Placental epithelial cell (primary cell): Measurements from ENCODE around the gene ODF2. TPM values are rescaled to one million over a fixed set of nuclear protein-coding genes. Genes with fewer than 3 reads are reported as not detected.

ENCODE experiments used
- small RNA-seq: library from RNA; depleted of rRNA; stranded (forward); fragments of <200 nt; gene quantifications from one replicate; pipeline ENCODE3, GENCODE V24; 2012
- total RNA-seq: library from RNA; depleted of rRNA; stranded (reverse); fragments of >200 nt; gene quantifications from 2 replicates; pipeline ENCODE4 v1.2.3, GENCODE V29; 2012

Gene ODF2
- 27.7 and 41.2 TPM in 2 replicates for total RNA-seq

GRCh38 chr9:128455849-128456612 is at the start of gene ODF2:
Gene ODF2 (plus strand): TSS chr9:128456006. CDS start chr9:128456092, 86 bp downstream.

GRCh38 chr9:128420651-128421481 is 34.9 kb upstream of the ODF2 start, which contains the start of gene CERCAM:
Gene CERCAM (plus strand): TSS chr9:128420857. CDS start chr9:128420878, 21 bp downstream.

GRCh38 chr9:128504485-128505413 is 48.9 kb downstream of the ODF2 start, which contains the start of gene GLE1:
Gene GLE1 (plus strand): TSS chr9:128504719. CDS start chr9:128504806, 87 bp downstream.

Small RNA genes within 50 kb of the gene (small RNA-seq; reads per million reads assigned to genes)
- gene RNU7-171P = not detected

Other genes with a start within 250 kb of the ODF2 start
- 107 and 123 TPM in 2 replicates for gene GOLGA2, start 180.0 kb upstream of the ODF2 start, total RNA-seq
- gene SWI5, start 179.7 kb upstream of the ODF2 start, total RNA-seq = 23.5 and 38.1 TPM in 2 replicates
- gene TRUB2, start 133.6 kb upstream of the ODF2 start, total RNA-seq = 15.7 and 22.2 TPM in 2 replicates
- gene COQ4, start 133.2 kb upstream of the ODF2 start, total RNA-seq = 38.7 and 44.8 TPM in 2 replicates
- 9.0 and 26.0 TPM in 2 replicates for gene SLC27A4, start 115.5 kb upstream of the ODF2 start, total RNA-seq
- gene URM1, start 84.6 kb upstream of the ODF2 start, total RNA-seq = 22.0 and 41.8 TPM in 2 replicates
- gene CERCAM, start 35.1 kb upstream of the ODF2 start, total RNA-seq = 400 and 569 TPM in 2 replicates
- 16.1 and 30.6 TPM in 2 replicates for gene GLE1, start 48.7 kb downstream of the ODF2 start, total RNA-seq
- 309 and 444 TPM in 2 replicates for gene SPTAN1, start 96.6 kb downstream of the ODF2 start, total RNA-seq
- 48.3 and 59.6 TPM in 2 replicates for gene DYNC2I2, start 200.8 kb downstream of the ODF2 start, total RNA-seq
- gene SET, start 233.2 kb downstream of the ODF2 start, total RNA-seq = 273 and 299 TPM in 2 replicates
- 1.8 and 2.0 TPM in 2 replicates for gene PKN3, start 246.5 kb downstream of the ODF2 start, total RNA-seq